ENCODE results near the gene KCNJ4.
A peak's percentile ranks its signal among the peaks of the same experiment; 100 is the strongest.

KCNJ4 gene

DNA sequence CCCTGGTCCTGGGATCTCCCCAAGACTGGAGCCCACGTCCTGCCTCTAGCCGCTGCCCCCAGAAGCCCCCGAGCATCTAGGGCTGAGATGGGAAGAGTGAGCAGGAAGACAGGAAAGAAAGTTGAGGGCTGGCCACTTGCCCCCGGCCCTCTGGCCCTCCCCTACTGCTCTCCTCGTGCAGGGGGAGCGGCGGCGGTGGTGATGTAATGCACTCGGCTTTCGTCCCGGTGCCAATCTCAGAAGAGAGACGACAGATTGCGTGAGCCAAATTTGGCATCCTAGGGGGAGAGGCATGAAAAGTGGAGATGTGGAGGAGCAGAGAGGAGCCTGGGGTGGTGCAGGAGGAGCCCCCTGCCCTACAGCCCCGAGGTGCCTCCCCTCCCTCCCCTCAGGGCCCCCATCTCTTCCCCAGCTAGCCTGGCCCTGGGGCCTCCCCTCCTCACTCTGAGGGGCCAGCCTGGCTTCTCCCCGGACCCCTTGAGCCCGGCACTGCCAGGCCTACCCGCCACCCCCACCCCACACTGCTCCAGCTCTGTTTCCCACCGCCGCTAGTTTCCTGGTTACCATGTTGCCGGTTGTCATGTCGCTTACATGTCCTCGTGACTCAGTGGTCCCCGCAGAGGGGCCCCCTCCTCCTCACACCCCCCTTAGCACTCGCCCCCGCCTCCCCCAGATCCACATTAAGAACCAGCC lies 2.5 kb downstream of the KCNJ4 start:
- Histone ChIP-seq H3K27ac (ENCODE audit: extremely low read depth, low read depth, low read length) (no peak overlapping the region), H3K4me3 (ENCODE audit: low read depth, low read length) (no peak overlapping the region), H3K36me3 (ENCODE audit: control insufficient read depth in 2 of 2, insufficient read depth in 1 of 2, low read length in 2 of 2) (no peaks in the 10 kb centered on the region), H3K9me3 (ENCODE audit: control insufficient read depth, insufficient read depth, low read depth, low read length) (no peaks in the 10 kb centered on the region), H3K4me1 (ENCODE audit: control insufficient read depth, insufficient read depth, low read length) (no peaks in the 10 kb centered on the region)
- ChIA-PET POLR2A (interaction anchor here (1.2 kb wide), 1 partner anchor 18 kb away, joined by 3 read pairs; no protein-coding TSS in a partner anchor), CTCF (no interaction called here)
- 0 out of 2 replicates have a peak, but pooled peaks have one; percentile 48 for TF ChIP-seq SP7 (tag by site-specific recombination; IDR thresholded peaks at IDR 0.05)
- TF ChIP-seq SCRT1 (tag by site-specific recombination; IDR thresholded peaks at IDR 0.05; ENCODE audit: borderline replicate concordance), result no peak
- TF ChIP-seq ZNF398 (tag by site-specific recombination; IDR thresholded peaks at IDR 0.05), result peak; percentile 55
- no peak for TF ChIP-seq ZNF138 (tag by site-specific recombination; IDR thresholded peaks at IDR 0.05; ENCODE audit: borderline replicate concordance)
- TF ChIP-seq ZNF155 (tag by site-specific recombination; IDR thresholded peaks at IDR 0.05), result no peak
- TF ChIP-seq, protein P1, sequence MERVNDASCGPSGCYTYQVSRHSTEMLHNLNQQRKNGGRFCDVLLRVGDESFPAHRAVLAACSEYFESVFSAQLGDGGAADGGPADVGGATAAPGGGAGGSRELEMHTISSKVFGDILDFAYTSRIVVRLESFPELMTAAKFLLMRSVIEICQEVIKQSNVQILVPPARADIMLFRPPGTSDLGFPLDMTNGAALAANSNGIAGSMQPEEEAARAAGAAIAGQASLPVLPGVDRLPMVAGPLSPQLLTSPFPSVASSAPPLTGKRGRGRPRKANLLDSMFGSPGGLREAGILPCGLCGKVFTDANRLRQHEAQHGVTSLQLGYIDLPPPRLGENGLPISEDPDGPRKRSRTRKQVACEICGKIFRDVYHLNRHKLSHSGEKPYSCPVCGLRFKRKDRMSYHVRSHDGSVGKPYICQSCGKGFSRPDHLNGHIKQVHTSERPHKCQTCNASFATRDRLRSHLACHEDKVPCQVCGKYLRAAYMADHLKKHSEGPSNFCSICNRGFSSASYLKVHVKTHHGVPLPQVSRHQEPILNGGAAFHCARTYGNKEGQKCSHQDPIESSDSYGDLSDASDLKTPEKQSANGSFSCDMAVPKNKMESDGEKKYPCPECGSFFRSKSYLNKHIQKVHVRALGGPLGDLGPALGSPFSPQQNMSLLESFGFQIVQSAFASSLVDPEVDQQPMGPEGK (tag by site-specific recombination; IDR thresholded peaks at IDR 0.05), result peak; percentile 94
- TF ChIP-seq BCL11B (tag by site-specific recombination; IDR thresholded peaks at IDR 0.05; ENCODE audit: low read depth), result peak; percentile 80
- no peak for TF ChIP-seq ZNF23 (tag by site-specific recombination; IDR thresholded peaks at IDR 0.05; ENCODE audit: borderline replicate concordance)
- no peak for TF ChIP-seq ZNF426 (tag by site-specific recombination; IDR thresholded peaks at IDR 0.05)
- TF ChIP-seq ZNF843 (tag by site-specific recombination; IDR thresholded peaks at IDR 0.05), result no peak
- TF ChIP-seq ZNF660 (tag by site-specific recombination; IDR thresholded peaks at IDR 0.05), result no peak
- TF ChIP-seq, protein P2, sequence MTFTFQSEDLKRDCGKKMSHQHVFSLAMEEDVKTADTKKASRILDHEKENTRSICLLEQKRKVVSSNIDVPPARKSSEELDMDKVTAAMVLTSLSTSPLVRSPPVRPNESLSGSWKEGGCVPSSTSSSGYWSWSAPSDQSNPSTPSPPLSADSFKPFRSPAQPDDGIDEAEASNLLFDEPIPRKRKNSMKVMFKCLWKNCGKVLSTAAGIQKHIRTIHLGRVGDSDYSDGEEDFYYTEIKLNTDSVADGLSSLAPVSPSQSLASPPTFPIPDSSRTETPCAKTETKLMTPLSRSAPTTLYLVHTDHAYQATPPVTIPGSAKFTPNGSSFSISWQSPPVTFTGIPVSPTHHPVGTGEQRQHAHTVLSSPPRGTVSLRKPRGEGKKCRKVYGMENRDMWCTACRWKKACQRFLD (tag by site-specific recombination; IDR thresholded peaks at IDR 0.05), result no peak
- TF ChIP-seq ZNF48 (tag by site-specific recombination; IDR thresholded peaks at IDR 0.05), result no peak
- peak; percentile 76; the same call in 1 of the 2 replicates for TF ChIP-seq ZNF610 (tag by site-specific recombination; IDR thresholded peaks at IDR 0.05; ENCODE audit: borderline replicate concordance)
- peak; percentile 76 for TF ChIP-seq GFI1B (tag by site-specific recombination; IDR thresholded peaks at IDR 0.05)
- TF ChIP-seq ZNF433 (tag by site-specific recombination; IDR thresholded peaks at IDR 0.05; ENCODE audit: low read depth), result no peak
- TF ChIP-seq ZNF585B (tag by site-specific recombination; IDR thresholded peaks at IDR 0.05), result no peak
- TF ChIP-seq ZNF658 (tag by site-specific recombination; IDR thresholded peaks at IDR 0.05), result no peak
- TF ChIP-seq ZNF416 (tag by site-specific recombination; IDR thresholded peaks at IDR 0.05), result no peak
- no peak for TF ChIP-seq SP3 (tag by site-specific recombination; IDR thresholded peaks at IDR 0.05)
- no peak for TF ChIP-seq CTCF (tag by site-specific recombination; IDR thresholded peaks at IDR 0.05)
- TF ChIP-seq REST (tag by site-specific recombination; IDR thresholded peaks at IDR 0.05), result no peak
- TF ChIP-seq ZNF501 (tag by site-specific recombination; IDR thresholded peaks at IDR 0.05), result no peak
- no peak for TF ChIP-seq ZNF121 (tag by site-specific recombination; IDR thresholded peaks at IDR 0.05)
- TF ChIP-seq SALL2 (tag by site-specific recombination; IDR thresholded peaks at IDR 0.05; ENCODE audit: borderline replicate concordance), result no peak
